ENCODE measurements around the gene COL18A1.

DNA sequence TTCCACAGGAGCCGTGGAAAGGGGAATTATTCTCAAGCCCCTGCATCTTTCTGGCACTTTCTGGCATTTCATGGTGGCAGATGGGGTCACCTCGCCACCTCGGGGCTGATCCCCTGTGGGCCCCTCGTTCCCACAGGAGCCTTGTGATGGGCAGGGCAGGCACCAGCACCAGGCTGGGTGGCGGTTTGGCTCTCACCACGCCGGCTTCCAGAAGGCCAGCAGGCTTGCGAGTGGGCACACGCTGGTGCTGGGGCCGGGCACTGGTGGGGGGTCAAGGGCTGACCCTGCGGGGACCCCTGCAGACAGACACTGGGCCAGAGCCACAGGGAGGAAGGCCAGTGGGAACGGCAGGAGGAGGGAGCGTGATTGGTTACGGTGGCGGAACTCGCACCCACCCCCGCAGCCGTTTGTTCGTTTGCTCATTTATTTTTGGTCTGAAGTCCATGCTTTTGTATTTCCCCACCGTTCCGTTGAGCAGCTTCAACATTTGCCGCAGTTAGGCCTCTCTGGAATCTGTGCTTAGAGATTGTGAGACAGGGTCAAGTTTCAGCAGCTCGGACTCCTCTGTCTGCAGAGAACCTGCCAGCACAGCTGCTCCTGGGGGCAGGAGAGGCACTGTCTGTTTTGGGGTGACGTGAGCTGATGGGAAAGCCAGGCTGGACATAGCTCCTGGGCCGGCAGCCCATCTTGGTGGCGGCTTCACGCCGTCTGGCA is 5.3 kb downstream of the COL18A1 start:
- TF ChIP-seq, protein P1, sequence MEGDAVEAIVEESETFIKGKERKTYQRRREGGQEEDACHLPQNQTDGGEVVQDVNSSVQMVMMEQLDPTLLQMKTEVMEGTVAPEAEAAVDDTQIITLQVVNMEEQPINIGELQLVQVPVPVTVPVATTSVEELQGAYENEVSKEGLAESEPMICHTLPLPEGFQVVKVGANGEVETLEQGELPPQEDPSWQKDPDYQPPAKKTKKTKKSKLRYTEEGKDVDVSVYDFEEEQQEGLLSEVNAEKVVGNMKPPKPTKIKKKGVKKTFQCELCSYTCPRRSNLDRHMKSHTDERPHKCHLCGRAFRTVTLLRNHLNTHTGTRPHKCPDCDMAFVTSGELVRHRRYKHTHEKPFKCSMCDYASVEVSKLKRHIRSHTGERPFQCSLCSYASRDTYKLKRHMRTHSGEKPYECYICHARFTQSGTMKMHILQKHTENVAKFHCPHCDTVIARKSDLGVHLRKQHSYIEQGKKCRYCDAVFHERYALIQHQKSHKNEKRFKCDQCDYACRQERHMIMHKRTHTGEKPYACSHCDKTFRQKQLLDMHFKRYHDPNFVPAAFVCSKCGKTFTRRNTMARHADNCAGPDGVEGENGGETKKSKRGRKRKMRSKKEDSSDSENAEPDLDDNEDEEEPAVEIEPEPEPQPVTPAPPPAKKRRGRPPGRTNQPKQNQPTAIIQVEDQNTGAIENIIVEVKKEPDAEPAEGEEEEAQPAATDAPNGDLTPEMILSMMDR (IDR thresholded peaks at IDR 0.05): no peak
- no peak for TF ChIP-seq EZH2 (IDR thresholded peaks at IDR 0.05; ENCODE audit: borderline replicate concordance, insufficient read depth, low read depth, low read length, poor library complexity, severe bottlenecking)
